Endothelial cell of umbilical vein (primary cell): ENCODE results near the gene SCAMP2. TPM values are rescaled to one million over a fixed set of nuclear protein-coding genes. Genes with fewer than 3 reads are reported as not detected.
A peak's percentile ranks its signal among the peaks of the same experiment; 100 is the strongest.

ENCODE experiments used
- BruUV-seq: library from RNA; stranded (reverse); fragments of 400-500 nt; replicated peaks from 2 replicates; lab custom pipeline; 2021; lab: Mats Ljungman, UMichigan
- CTCF ChIA-PET: fragments of 300-600, 350-600 bp; sonication (Branson Sonifier 250); formaldehyde crosslinking; loops from one replicate; lab custom pipeline; 2021; ENCODE audit warnings: antibody characterized with exemption, inconsistent platforms; lab: Charles Lee
- POLR2A ChIA-PET: fragments of 300-600, 350-600 bp; sonication (Branson Sonifier 250); formaldehyde crosslinking; loops from one replicate; lab custom pipeline; 2021; ENCODE audit warnings: antibody characterized with exemption, inconsistent platforms; lab: Charles Lee
- DNase-seq: peaks from one replicate; pipeline ENCODE4 v3.0.0-alpha.2; 2011; ENCODE audit warnings: low read depth, low spot score
- FAIRE-seq: peaks from 2 replicates; lab custom pipeline; 2011; peaks lifted over from hg19 to GRCh38; lab: Jason Lieb, UNC
- H2AFZ ChIP-seq: 2 replicates; pipeline ENCODE4 v1.6.0; 2012; ENCODE audit warnings: low read depth, low read length, control low read depth, inconsistent platforms
- H3K27ac ChIP-seq: 2 replicates; pipeline ENCODE4 v1.5.1; 2011; ENCODE audit warnings: low read depth, mild to moderate bottlenecking, control low read depth, low read length, moderate library complexity; ENCODE audit not compliant: insufficient read depth
- H3K27me3 ChIP-seq, 2 experiments: 2 replicates each; pipeline versions ENCODE4 v1.6.0 to v1.6.1; 2011; ENCODE audit warnings: low read length in 2 of 2, mixed read lengths in 1 of 2; ENCODE audit not compliant: control insufficient read depth in 2 of 2, insufficient read depth in 2 of 2
- H3K36me3 ChIP-seq, 2 experiments: 2 replicates in 1 of 2; 3 replicates in 1 of 2; pipeline ENCODE4 v1.5.1; 2011; ENCODE audit warnings: low read length in 2 of 2, mild to moderate bottlenecking in 1 of 2, moderate library complexity in 1 of 2; ENCODE audit not compliant: control insufficient read depth in 2 of 2, insufficient read depth in 2 of 2; ENCODE audit errors: extremely low read depth in 1 of 2
- H3K4me1 ChIP-seq: 3 replicates; pipeline ENCODE4 v1.5.1; 2011; ENCODE audit warnings: mild to moderate bottlenecking, low read length; ENCODE audit not compliant: control insufficient read depth, insufficient read depth; ENCODE audit errors: extremely low read depth
- H3K4me2 ChIP-seq: 2 replicates; pipeline ENCODE4 v1.6.1; 2011; ENCODE audit warnings: low read length, control low read depth, mixed read lengths; ENCODE audit not compliant: insufficient read depth
- H3K4me3 ChIP-seq, 3 experiments: fragments of 200-600 bp in 1 of 3; sonication (generic), shearing (Covaris generic) in 1 of 3; replicated peaks in 1 of 3; 2 replicates each; pipeline ENCODE4 v1.5.1; 2011 to 2016; ENCODE audit warnings: control low read depth in 3 of 3, low read length in 3 of 3, mild to moderate bottlenecking in 2 of 3, inconsistent platforms in 1 of 3, low read depth in 1 of 3, moderate library complexity in 1 of 3; ENCODE audit not compliant: insufficient read depth in 1 of 3
- H3K79me2 ChIP-seq: 2 replicates; pipeline ENCODE4 v1.6.0; 2012; ENCODE audit warnings: low read length, inconsistent platforms; ENCODE audit not compliant: control insufficient read depth, insufficient read depth
- H3K9ac ChIP-seq: replicated peaks from 2 replicates; pipeline ENCODE3; 2011; ENCODE audit warnings: low read length, control low read depth; ENCODE audit not compliant: insufficient read depth; ENCODE audit errors: extremely low read depth
- H3K9me1 ChIP-seq: replicated peaks from 3 replicates; pipeline ENCODE4 v1.6.0; 2011; ENCODE audit warnings: mild to moderate bottlenecking, low read length; ENCODE audit not compliant: control insufficient read depth, insufficient read depth; ENCODE audit errors: extremely low read depth
- H3K9me3 ChIP-seq: replicated peaks from 2 replicates; pipeline ENCODE4 v1.5.1; 2012; ENCODE audit warnings: low read length, inconsistent platforms; ENCODE audit not compliant: control insufficient read depth, insufficient read depth
- H4K20me1 ChIP-seq: replicated peaks from 2 replicates; pipeline ENCODE3; 2011; ENCODE audit warnings: mild to moderate bottlenecking, low read length; ENCODE audit not compliant: control insufficient read depth, insufficient read depth; ENCODE audit errors: extremely low read depth
- CTCF ChIP-seq, 2 donors: IDR thresholded peaks; 1 replicate in 1 of 2; 2 replicates in 1 of 2; pipeline ENCODE4 v1.5.1; 2011; ENCODE audit warnings: low read length in 2 of 2, mild to moderate bottlenecking in 2 of 2, moderate library complexity in 2 of 2, control low read depth in 1 of 2, inconsistent platforms in 1 of 2, low read depth in 1 of 2; ENCODE audit not compliant: insufficient read depth in 1 of 2; ENCODE audit errors: extremely low read depth in 1 of 2
- EZH2 ChIP-seq: IDR thresholded peaks from 2 replicates; pipeline ENCODE4 v1.6.1; 2012; ENCODE audit warnings: borderline replicate concordance, low read depth, mild to moderate bottlenecking, moderate library complexity, low read length, inconsistent platforms; ENCODE audit not compliant: severe bottlenecking
- FOS ChIP-seq: IDR thresholded peaks from 2 replicates; pipeline ENCODE4 v1.6.1; 2011; ENCODE audit warnings: mild to moderate bottlenecking, low read length, moderate library complexity, borderline replicate concordance; ENCODE audit not compliant: insufficient read depth
- GATA2 ChIP-seq: IDR thresholded peaks from 2 replicates; pipeline ENCODE4 v1.7.0; 2011; ENCODE audit warnings: low read depth, mild to moderate bottlenecking, moderate library complexity, mixed read lengths, low read length; ENCODE audit not compliant: insufficient read length, insufficient read depth
- JUN ChIP-seq: IDR thresholded peaks from 2 replicates; pipeline ENCODE4 v1.6.1; 2011; ENCODE audit warnings: borderline replicate concordance, low read depth; ENCODE audit not compliant: insufficient read length, insufficient read depth
- MAX ChIP-seq: IDR thresholded peaks from 2 replicates; pipeline ENCODE4 v1.6.1; 2011; ENCODE audit not compliant: insufficient read depth, insufficient read length
- POLR2A ChIP-seq: IDR thresholded peaks from 2 replicates; pipeline ENCODE4 v1.6.1; 2012; ENCODE audit warnings: low read depth, mild to moderate bottlenecking, control low read depth, low read length
- POLR2AphosphoS5 ChIP-seq: IDR thresholded peaks from 2 replicates; pipeline ENCODE4 v1.6.1; 2012; ENCODE audit warnings: low read depth, mild to moderate bottlenecking, control low read depth, low read length, moderate library complexity; ENCODE audit not compliant: insufficient read depth
- dilution Hi-C: fragments of 300-500 bp; cut with MboI; formaldehyde crosslinking; loops from one replicate; pipeline ENCODE4 v1.15.0; 2019; ENCODE audit warnings: low sequenced_read_pairs; ENCODE audit not compliant: extremely low pct_ligation_motif_present
- intact Hi-C: fragments of 100-400 bp; cut with micrococcal nuclease; formaldehyde crosslinking; loops from one replicate; pipeline ENCODE4 v1.10.0; 2022
- polyA plus RNA-seq, 4 experiments: library from polyadenylated mRNA; depleted of rRNA in 3 of 4; stranded (reverse) in 3 of 4; unstranded in 1 of 4; fragments of >200 nt; gene quantifications; 2 replicates each; pipeline versions ENCODE4 v1.2.1 to v1.2.3, GENCODE V29; 2011 to 2012; ENCODE audit warnings: missing spikeins in 1 of 4
- total RNA-seq: library from RNA; stranded (reverse); gene quantifications from 2 replicates; pipeline ENCODE4 v1.2.3, GENCODE V29; 2021

SCAMP2 gene
- total and polyA plus RNA-seq, 2 donors (not counting 3 experiments of a cell fraction or from before 2014, with no cell fraction given), result 67.3 to 256 TPM

- H3K79me2 ChIP-seq, result peaks cover 30% of the 10 kb centered on the region
- dilution Hi-C loops, result no loop called here
- H3K9me1 ChIP-seq, result no peaks in the 10 kb centered on the region
- TSS peak; percentile 49 for BruUV-seq
- DNase-seq, result peak; percentile 39
- ChIA-PET POLR2A (interaction anchor here (0.6 to 1.3 kb wide), 4 partner anchors 10 to 339 kb away, joined by 3 to 4 read pairs (median 3); partner anchors contain the start of gene C15orf39), CTCF (interaction anchor here (0.6 to 2.6 kb wide), 5 partner anchors 9 to 73 kb away, joined by 3 to 20 read pairs (median 3); no protein-coding TSS in a partner anchor)
- no peaks in the 10 kb centered on the region for H3K36me3 ChIP-seq
- intact Hi-C loops, result loop anchor here (1.0 kb wide), 2 partner anchors 27 to 31 kb away; partner anchors contain the start of gene ULK3
- peak overlapping the region; percentile 26 to 77 (median 72) for H3K4me3 ChIP-seq
- no peaks in the 10 kb centered on the region for H3K9me3 ChIP-seq
- no peaks in the 10 kb centered on the region for H4K20me1 ChIP-seq
- H3K27me3 ChIP-seq, result peaks cover 3% of the 10 kb centered on the region in 2 experiments
- FAIRE-seq, result peak; percentile 38
- H3K4me1 ChIP-seq, result peaks cover 30% of the 10 kb centered on the region
- TF ChIP-seq POLR2A, result no peak
- TF ChIP-seq FOS, result no peak
- TF ChIP-seq POLR2AphosphoS5, result no peak
- no peak for TF ChIP-seq CTCF (IDR thresholded peaks at IDR 0.05; ENCODE audit: extremely low read depth in 1 of 2, insufficient read depth in 1 of 2, low read depth in 1 of 2, low read length in 2 of 2)
- no peak for TF ChIP-seq GATA2
- no peak for TF ChIP-seq JUN
- no peak for TF ChIP-seq MAX
- no peak for TF ChIP-seq EZH2
- H3K27ac ChIP-seq, result no peak overlapping the region
- H3K4me2 ChIP-seq, result peak overlapping the region; percentile 80
- peak overlapping the region; percentile 41 for H3K9ac ChIP-seq
- H2AFZ ChIP-seq, result peak overlapping the region; percentile 88
Observed at GRCh38 chr15:74873756-74874424, 725 bp upstream of the SCAMP2 start.
